22Rv1 (cell line): Measurements from ENCODE around the gene WDR90.

Experiments
- CTCF ChIP-seq: fragments of 450-650 bp; IDR thresholded peaks from 2 replicates; pipeline ENCODE4 v1.5.1; 2017; ENCODE audit warnings: mild to moderate bottlenecking
- ZFX ChIP-seq: fragments of 450-650 bp; IDR thresholded peaks from 2 replicates; pipeline ENCODE4 v1.6.1; 2017; ENCODE audit warnings: antibody characterized with exemption, borderline replicate concordance

GRCh38 chr16:634051-634670 lies 15.0 kb upstream of the WDR90 start:
- TF ChIP-seq CTCF, result no peak
- no peak for TF ChIP-seq ZFX
